K562 (cell line): ENCODE results near the gene IFNAR2. TPM values are rescaled to one million over a fixed set of nuclear protein-coding genes. Genes with fewer than 3 reads are reported as not detected.

ENCODE experiments used
- ARID1B ChIP-seq: fragments of 450-650 bp; IDR thresholded peaks from 2 replicates; pipeline ENCODE4 v1.6.1; 2016; ENCODE audit warnings: antibody characterized with exemption, mild to moderate bottlenecking, inconsistent platforms
- CTCF ChIP-seq, 3 experiments: IDR thresholded peaks in 2 of 3; conservative IDR thresholded peaks in 1 of 3; 2 replicates each; pipeline ENCODE4 v1.5.1; 2011 to 2012; ENCODE audit warnings: low read length in 3 of 3, mild to moderate bottlenecking in 3 of 3, control low read depth in 2 of 3, improper control_type of control experiment in 1 of 3, inconsistent platforms in 1 of 3, low read depth in 1 of 3, mixed read lengths in 1 of 3, moderate library complexity in 1 of 3; ENCODE audit not compliant: insufficient read depth in 2 of 3
- CTCFL ChIP-seq: IDR thresholded peaks from 2 replicates; pipeline ENCODE4 v1.6.1; 2011; ENCODE audit warnings: borderline replicate concordance, low read depth, mild to moderate bottlenecking, moderate library complexity, low read length; ENCODE audit not compliant: insufficient read depth, poor library complexity, severe bottlenecking
- EZH2 ChIP-seq: IDR thresholded peaks from 2 replicates; pipeline ENCODE4 v1.6.1; 2012; ENCODE audit warnings: low read depth, mild to moderate bottlenecking, inconsistent platforms, low read length, borderline replicate concordance
- GMEB1 ChIP-seq: fragments of 250-450 bp; sonication (Bioruptor Pico); IDR thresholded peaks from 2 replicates; pipeline ENCODE4 v1.4.0; 2020; ENCODE audit warnings: mild to moderate bottlenecking
- HEY1 ChIP-seq: fragments of 250-450 bp; sonication (Bioruptor Pico); IDR thresholded peaks from 2 replicates; pipeline ENCODE4 v1.5.0; 2020; ENCODE audit warnings: mild to moderate bottlenecking, moderate library complexity, borderline replicate concordance
- IRF9 ChIP-seq: fragments of 450-650 bp; IDR thresholded peaks from 2 replicates; pipeline ENCODE4 v1.6.1; 2016; ENCODE audit warnings: missing biosample characterization, missing genetic modification characterization
- KLF13 ChIP-seq: fragments of 450-650 bp; IDR thresholded peaks from 2 replicates; pipeline ENCODE4 v1.6.1; 2016; ENCODE audit warnings: missing genetic modification characterization, low read depth, mild to moderate bottlenecking, missing compliant biosample characterization, moderate library complexity, borderline replicate concordance
- MCM2 ChIP-seq: fragments of 450-650 bp; IDR thresholded peaks from 2 replicates; pipeline ENCODE4 v1.6.1; 2017; ENCODE audit warnings: low read depth, mild to moderate bottlenecking
- MITF ChIP-seq: IDR thresholded peaks from 2 replicates; pipeline ENCODE4 v1.6.1; 2014; ENCODE audit warnings: antibody characterized with exemption
- RBFOX2 ChIP-seq: fragments of 200-400 bp; formaldehyde crosslinking; IDR thresholded peaks from 2 replicates; pipeline ENCODE4 v1.6.1; 2017; ENCODE audit warnings: low read depth, mild to moderate bottlenecking, low read length, moderate library complexity
- SUPT5H ChIP-seq: fragments of 450-650 bp; IDR thresholded peaks from 2 replicates; pipeline ENCODE4 v1.6.1; 2016
- ZBTB9 ChIP-seq: fragments of 450-650 bp; formaldehyde crosslinking; IDR thresholded peaks from 2 replicates; pipeline ENCODE4 v1.4.0; 2020; ENCODE audit warnings: mild to moderate bottlenecking, moderate library complexity
- ZNF707 ChIP-seq: fragments of 250-450 bp; sonication (Bioruptor Pico); conservative IDR thresholded peaks from 2 replicates; pipeline ENCODE4 v1.8.0; 2022; ENCODE audit warnings: inconsistent platforms, mild to moderate bottlenecking, moderate library complexity
- ZNF766 ChIP-seq: fragments of 200-800 bp; sonication (Bioruptor generic); conservative IDR thresholded peaks from 2 replicates; pipeline ENCODE4 v1.6.1; 2016; ENCODE audit warnings: missing genetic modification characterization, missing compliant biosample characterization
- polyA plus RNA-seq, 8 experiments: library from polyadenylated mRNA; depleted of rRNA in 4 of 8; stranded (reverse) in 5 of 8; unstranded in 3 of 8; fragments of >200 nt; fragmentation: Nextera tagmentation in 2 of 8; fragmentation: Illumina TruSeq in 1 of 8; extraction: Ambion mirVana in 2 of 8; extraction: Trizol in 1 of 8; gene quantifications; 2 replicates each; pipeline versions ENCODE4 v1.2.1 to v1.2.3, GENCODE V29; 2011 to 2014; ENCODE audit warnings: inconsistent platforms in 1 of 8, missing spikeins in 1 of 8
- total RNA-seq, 7 experiments: library from RNA; depleted of rRNA in 6 of 7; stranded (reverse); fragments of >200 nt in 6 of 7; fragmentation: Illumina TruSeq in 2 of 7; extraction: Trizol in 2 of 7; gene quantifications; 2 replicates each; pipeline versions ENCODE4 v1.2.1 to v1.2.3, GENCODE V29; 2011 to 2021; ENCODE audit warnings: low replicate concordance in 1 of 7

Gene IFNAR2
- total and polyA plus RNA-seq, 9 of the 15 experiments (the other 6 are each of a cell fraction or from before 2014, with no cell fraction given): 1.7 to 48.3 (median 8.4) TPM

- TF ChIP-seq GMEB1 (no peak), HEY1 (no peak), MITF (no peak), RBFOX2 (no peak), SUPT5H (no peak), MCM2 (no peak), ARID1B (0 out of 2 replicates have a peak, but pooled peaks have one; percentile 23), EZH2 (no peak), CTCFL (no peak), IRF9 (tag) (no peak), ZNF707 (CRISPR knock-in tag) (no peak), KLF13 (no peak), CTCF (IDR thresholded peaks at IDR 0.05 in 2 of 3, conservative IDR thresholded peaks at IDR 0.05 in 1 of 3; ENCODE audit: insufficient read depth in 2 of 3, low read depth in 1 of 3, low read length in 3 of 3) (peak in 1 of 3 experiments; percentile 20; a peak in 1 of 6 replicates), ZBTB9 (no peak), ZNF766 (0 out of 2 replicates have a peak, but pooled peaks have one; percentile 36)
Measured at GRCh38 chr21:33232291-33233034, 2.7 kb downstream of the IFNAR2 start (continued).
